ENCODE measurements around the gene IKBKE. TPM values are rescaled to one million over a fixed set of nuclear protein-coding genes. Genes with fewer than 3 reads are reported as not detected.

The IKBKE gene
- total and polyA plus RNA-seq, 2 of the 8 experiments (the other 6 are each of a cell fraction or from before 2014, with no cell fraction given) = 8.6 to 12.0 TPM

DNA sequence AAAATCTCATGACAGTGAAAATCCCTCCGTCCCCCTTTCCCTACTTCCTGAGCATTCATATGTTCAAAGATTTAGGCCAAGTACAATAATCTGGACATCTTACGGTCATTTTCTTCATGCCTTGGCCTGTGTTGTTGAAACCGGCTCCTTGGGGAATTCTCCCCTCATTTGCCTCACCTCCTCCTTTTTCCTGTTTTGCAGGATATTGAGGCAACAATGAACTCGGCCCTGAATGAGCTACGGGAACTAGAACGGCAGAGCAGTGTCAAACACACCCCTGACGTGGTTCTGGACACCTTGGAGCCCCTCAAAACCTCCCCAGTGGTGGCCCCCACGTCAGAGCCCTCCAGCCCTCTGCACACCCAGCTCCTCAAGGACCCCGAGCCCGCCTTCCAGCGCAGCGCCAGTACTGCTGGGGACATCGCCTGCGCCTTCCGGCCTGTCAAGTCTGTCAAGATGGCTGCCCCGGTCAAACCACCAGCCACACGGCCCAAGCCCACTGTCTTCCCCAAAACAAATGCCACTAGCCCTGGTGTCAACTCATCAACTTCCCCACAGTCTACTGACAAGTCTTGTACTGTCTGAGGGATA, 9.3 kb upstream of the IKBKE start:
- H3K79me2 ChIP-seq (ENCODE audit: control insufficient read depth in 1 of 2, insufficient read depth in 2 of 2, low read length in 2 of 2) = no peaks in the 10 kb centered on the region
- no peak overlapping the region for H4K5ac ChIP-seq (ENCODE audit: insufficient read length, low read depth, low read length)
- WGBS, 2 experiments (ENCODE audit: extremely low coverage in 1 of 2, insufficient coverage in 1 of 2, insufficient read length in 1 of 2, insufficient replicate concordance in 2 of 2, low coverage in 1 of 2, low lambda C conversion rate in 2 of 2, missing lambda C conversion rate in 1 of 2) = 92% methylated on average over 17 of the region's 17 CpGs; no CpG with 5 or more reads in 1 of the 2 experiments
- no peak overlapping the region for H2AFZ ChIP-seq (ENCODE audit: low read length)
- H3K4me3 ChIP-seq (ENCODE audit: extremely low read depth in 1 of 4, insufficient read depth in 2 of 4, low read depth in 3 of 4, low read length in 4 of 4) = no peak overlapping the region
- H3K23me2 ChIP-seq (ENCODE audit: low read depth, low read length) = no peaks in the 10 kb centered on the region; the same call in 1 of the 2 replicates
- POLR2A ChIA-PET (ENCODE audit: partially characterized antibody) = interaction anchor here (1.8 kb wide), 1 partner anchor 9 kb away, joined by 7 read pairs; the partner anchor contains the start of gene IKBKE
- no peak overlapping the region for H2AK5ac ChIP-seq (ENCODE audit: low read depth, low read length)
- H2BK15ac ChIP-seq (ENCODE audit: low read length) = no peak overlapping the region
- no peak overlapping the region for H3K56ac ChIP-seq (replicated peaks; ENCODE audit: insufficient read length, low read depth, low read length)
- CTCF ChIA-PET (ENCODE audit: partially characterized antibody) = interaction anchor here (1.0 to 6.6 kb wide), 10 partner anchors 8 to 170 kb away, joined by 3 to 76 read pairs (median 6); partner anchors contain the start of gene IKBKE
- no peaks in the 10 kb centered on the region for H3K27me3 ChIP-seq (replicated peaks in 1 of 4; ENCODE audit: control insufficient read depth in 3 of 4, extremely low read depth in 1 of 4, insufficient read depth in 3 of 4, low read length in 3 of 4)
- H3K27ac ChIP-seq (ENCODE audit: low read depth, low read length) = no peak overlapping the region
- FAIRE-seq (no peak), DNase-seq (ENCODE audit: low read depth in 1 of 2, low spot score in 2 of 2) (no peak)
- no peak overlapping the region for H3K23ac ChIP-seq (ENCODE audit: insufficient read length)
- H3K18ac ChIP-seq (ENCODE audit: extremely low read depth, low read length) = no peak overlapping the region
- H3K79me1 ChIP-seq (ENCODE audit: low read depth, low read length) = no peaks in the 10 kb centered on the region; the same call in 1 of the 2 replicates
- H3K4me2 ChIP-seq (ENCODE audit: insufficient read depth in 1 of 2, low read depth in 2 of 2, low read length in 2 of 2) = no peak overlapping the region
- no peak overlapping the region for H2BK120ac ChIP-seq (replicated peaks; ENCODE audit: low read depth, low read length)
- H3K9ac ChIP-seq (replicated peaks in 1 of 4; ENCODE audit: extremely low read depth in 1 of 4, low read depth in 3 of 4, low read length in 3 of 4) = no peak overlapping the region
- no peak overlapping the region for H4K8ac ChIP-seq (ENCODE audit: extremely low read depth, insufficient read depth, low read length)
- no peaks in the 10 kb centered on the region for H3K9me3 ChIP-seq (ENCODE audit: insufficient read depth in 2 of 2, low read depth in 1 of 2, low read length in 1 of 2)
- H3K36me3 ChIP-seq (ENCODE audit: control insufficient read depth in 2 of 4, insufficient read depth in 4 of 4, low read length in 3 of 4) = peaks cover 0 to 3% (median 0%) of the 10 kb centered on the region in 4 experiments; a peak in 2 of 8 replicates
- H2BK5ac ChIP-seq (ENCODE audit: low read depth, low read length) = no peak overlapping the region
- H3K4me1 ChIP-seq (replicated peaks in 1 of 4; ENCODE audit: control insufficient read depth in 3 of 4, insufficient read depth in 4 of 4, low read length in 3 of 4) = no peaks in the 10 kb centered on the region
- no peak overlapping the region for H3K14ac ChIP-seq (ENCODE audit: insufficient read length)
- H3K4ac ChIP-seq (replicated peaks; ENCODE audit: insufficient read length, low read depth, low read length) = no peak overlapping the region
- peaks cover 0 to 1% of the 10 kb centered on the region in 2 experiments for H4K20me1 ChIP-seq (replicated peaks in 1 of 2; ENCODE audit: control insufficient read depth in 1 of 2, insufficient read depth in 2 of 2, low read length in 2 of 2)
- H4K91ac ChIP-seq (replicated peaks; ENCODE audit: insufficient read length, low read length) = no peak overlapping the region
- H2BK20ac ChIP-seq (ENCODE audit: low read length) = no peak overlapping the region
- H2BK12ac ChIP-seq (ENCODE audit: low read depth, low read length) = no peak overlapping the region
- TF ChIP-seq KDM5A (IDR thresholded peaks at IDR 0.05; ENCODE audit: low read length) = no peak
- no peak for TF ChIP-seq GTF2F1 (IDR thresholded peaks at IDR 0.05; ENCODE audit: borderline replicate concordance, low read depth, low read length)
- TF ChIP-seq RFX5 (IDR thresholded peaks at IDR 0.05; ENCODE audit: borderline replicate concordance, low read depth, low read length) = no peak
- TF ChIP-seq BACH1 (IDR thresholded peaks at IDR 0.05; ENCODE audit: low read length) = no peak
- no peak for TF ChIP-seq SP4 (IDR thresholded peaks at IDR 0.05; ENCODE audit: low read length)
- TF ChIP-seq, protein P1, sequence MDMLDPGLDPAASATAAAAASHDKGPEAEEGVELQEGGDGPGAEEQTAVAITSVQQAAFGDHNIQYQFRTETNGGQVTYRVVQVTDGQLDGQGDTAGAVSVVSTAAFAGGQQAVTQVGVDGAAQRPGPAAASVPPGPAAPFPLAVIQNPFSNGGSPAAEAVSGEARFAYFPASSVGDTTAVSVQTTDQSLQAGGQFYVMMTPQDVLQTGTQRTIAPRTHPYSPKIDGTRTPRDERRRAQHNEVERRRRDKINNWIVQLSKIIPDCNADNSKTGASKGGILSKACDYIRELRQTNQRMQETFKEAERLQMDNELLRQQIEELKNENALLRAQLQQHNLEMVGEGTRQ (IDR thresholded peaks at IDR 0.05; ENCODE audit: low read length) = no peak
- TF ChIP-seq EZH2 (IDR thresholded peaks at IDR 0.05; ENCODE audit: low read depth, low read length, severe bottlenecking) = no peak
- TF ChIP-seq CREB1 (IDR thresholded peaks at IDR 0.05) = no peak
- TF ChIP-seq RAD21 (IDR thresholded peaks at IDR 0.05 in 1 of 2, conservative IDR thresholded peaks at IDR 0.05 in 1 of 2; ENCODE audit: low read depth in 2 of 2, low read length in 2 of 2) = no peak
- TF ChIP-seq TAF7 (optimal IDR thresholded peaks at IDR 0.05; ENCODE audit: borderline replicate concordance, low read depth, low read length) = no peak
- no peak for TF ChIP-seq KDM1A (IDR thresholded peaks at IDR 0.05; ENCODE audit: borderline replicate concordance, low read length)
- TF ChIP-seq BCL11A (IDR thresholded peaks at IDR 0.05; ENCODE audit: low read depth in 2 of 2, low read length in 2 of 2) = no peak

Data from H1 (cell line).